IMR-90 (cell line): ENCODE data around the gene TBC1D3B. TPM values are rescaled to one million over a fixed set of nuclear protein-coding genes. Genes with fewer than 3 reads are reported as not detected.

Experiments
- ATAC-seq: fragments of 200-7000 bp; cut with Tn5 transposase; 2 replicates; pipeline ENCODE4 v1.9.1; 2020; ENCODE audit warnings: low read depth, mild to moderate bottlenecking, moderate library complexity
- BruUV-seq: library from RNA; stranded (reverse); fragments of 400-500 nt; replicated peaks from 2 replicates; lab custom pipeline; 2021; lab: Mats Ljungman, UMichigan
- CTCF ChIA-PET: fragments of 300-600 bp; formaldehyde crosslinking; extraction: SDS; loops from one replicate; lab custom pipeline; 2021; ENCODE audit warnings: antibody characterized with exemption; lab: Yijun Ruan, JAX
- POLR2A ChIA-PET: fragments of 300-600 bp; sonication (Branson Sonifier 250); formaldehyde crosslinking; loops from one replicate; lab custom pipeline; 2022; ENCODE audit warnings: antibody characterized with exemption; ENCODE audit not compliant: unreplicated experiment; lab: Charles Lee
- DNase-seq: peaks from one replicate; pipeline ENCODE4 v3.0.0; 2013
- H2AFZ ChIP-seq: replicated peaks from 2 replicates; pipeline ENCODE3; 2013; ENCODE audit warnings: low read length, mild to moderate bottlenecking; ENCODE audit not compliant: poor library complexity
- H2AK5ac ChIP-seq: 2 replicates; pipeline ENCODE4 v1.6.1; 2013; ENCODE audit warnings: low read depth, low read length, inconsistent platforms
- H2AK9ac ChIP-seq: replicated peaks from 2 replicates; pipeline ENCODE3; 2013; ENCODE audit warnings: mild to moderate bottlenecking, low read depth, low read length, moderate library complexity; ENCODE audit not compliant: poor library complexity
- H2BK120ac ChIP-seq: 2 replicates; pipeline ENCODE4 v1.6.1; 2013; ENCODE audit warnings: low read depth, low read length, inconsistent platforms
- H2BK15ac ChIP-seq: 3 replicates; pipeline ENCODE4 v1.6.1; 2013; ENCODE audit warnings: low read depth, low read length, inconsistent platforms
- H2BK20ac ChIP-seq: 2 replicates; pipeline ENCODE4 v1.6.1; 2013; ENCODE audit warnings: low read depth, mild to moderate bottlenecking, inconsistent platforms, low read length, moderate library complexity
- H2BK5ac ChIP-seq: 2 replicates; pipeline ENCODE4 v1.6.1; 2013; ENCODE audit warnings: mild to moderate bottlenecking, low read depth, low read length, inconsistent platforms; ENCODE audit not compliant: poor library complexity, severe bottlenecking
- H3K14ac ChIP-seq: replicated peaks from 2 replicates; pipeline ENCODE4 v1.6.1; 2013; ENCODE audit warnings: low read depth, low read length, inconsistent platforms
- H3K18ac ChIP-seq: 2 replicates; pipeline ENCODE4 v1.6.1; 2013; ENCODE audit warnings: low read depth, low read length, control low read depth
- H3K23ac ChIP-seq: 2 replicates; pipeline ENCODE4 v1.6.1; 2013; ENCODE audit warnings: low read depth, low read length, inconsistent platforms
- H3K27ac ChIP-seq: 2 replicates; pipeline ENCODE4 v1.5.1; 2013; ENCODE audit warnings: mild to moderate bottlenecking, control low read depth, low read length; ENCODE audit not compliant: insufficient read depth
- H3K27me3 ChIP-seq: 2 replicates; pipeline ENCODE4 v1.6.1; 2013; ENCODE audit warnings: low read length; ENCODE audit not compliant: control insufficient read depth, insufficient read depth
- H3K36me3 ChIP-seq: 2 replicates; pipeline ENCODE4 v1.6.1; 2013; ENCODE audit warnings: low read length, mixed read lengths; ENCODE audit not compliant: control insufficient read depth, insufficient read depth
- H3K4ac ChIP-seq: 2 replicates; pipeline ENCODE4 v1.6.1; 2013; ENCODE audit warnings: low read depth, low read length, inconsistent platforms
- H3K4me1 ChIP-seq: 2 replicates; pipeline ENCODE4 v1.6.1; 2013; ENCODE audit warnings: low read length, mixed read lengths; ENCODE audit not compliant: control insufficient read depth, insufficient read depth
- H3K4me2 ChIP-seq: 2 replicates; pipeline ENCODE4 v1.6.1; 2013; ENCODE audit warnings: low read depth, mild to moderate bottlenecking, control low read depth, low read length, moderate library complexity
- H3K4me3 ChIP-seq: 2 replicates; pipeline ENCODE4 v1.5.1; 2013; ENCODE audit warnings: low read depth, mild to moderate bottlenecking, control low read depth, low read length, moderate library complexity; ENCODE audit not compliant: insufficient read depth
- H3K56ac ChIP-seq: 2 replicates; pipeline ENCODE4 v1.6.1; 2013; ENCODE audit warnings: low read length, inconsistent platforms; ENCODE audit not compliant: insufficient read depth; ENCODE audit errors: extremely low read depth
- H3K79me1 ChIP-seq, 2 experiments: 2 replicates each; pipeline ENCODE4 v1.6.1; 2013; ENCODE audit warnings: low read length in 2 of 2, inconsistent platforms in 1 of 2, low read depth in 1 of 2
- H3K9ac ChIP-seq: 2 replicates; pipeline ENCODE4 v1.6.1; 2013; ENCODE audit warnings: low read depth, low read length, control low read depth
- H3K9me1 ChIP-seq: 2 replicates; pipeline ENCODE4 v1.6.1; 2013; ENCODE audit warnings: low read length, inconsistent platforms; ENCODE audit not compliant: insufficient read depth
- H3K9me3 ChIP-seq: 2 replicates; pipeline ENCODE4 v1.6.1; 2013; ENCODE audit warnings: low read length; ENCODE audit not compliant: control insufficient read depth, insufficient read depth
- H4K20me1 ChIP-seq: 2 replicates; pipeline ENCODE4 v1.6.1; 2013; ENCODE audit warnings: low read length, inconsistent platforms; ENCODE audit not compliant: insufficient read depth
- H4K5ac ChIP-seq: 2 replicates; pipeline ENCODE4 v1.6.1; 2013; ENCODE audit warnings: mild to moderate bottlenecking, low read depth, low read length, control low read depth
- H4K8ac ChIP-seq, 2 experiments: 2 replicates each; pipeline ENCODE4 v1.6.1; 2013; ENCODE audit warnings: low read depth in 2 of 2, low read length in 2 of 2, control low read depth in 1 of 2, inconsistent platforms in 1 of 2
- H4K91ac ChIP-seq: 2 replicates; pipeline ENCODE4 v1.6.1; 2013; ENCODE audit warnings: low read depth, low read length, inconsistent platforms; ENCODE audit not compliant: insufficient read depth
- BHLHE40 ChIP-seq: fragments of 150-350 bp; IDR thresholded peaks from 2 replicates; pipeline ENCODE4 v1.6.1; 2016; ENCODE audit warnings: mild to moderate bottlenecking, low read depth, low read length
- CEBPB ChIP-seq: IDR thresholded peaks from 2 replicates; pipeline ENCODE4 v1.6.1; 2012; ENCODE audit warnings: low read depth, low read length, improper control_type of control experiment
- CHD1 ChIP-seq: IDR thresholded peaks from 2 replicates; pipeline ENCODE4 v1.6.1; 2012; ENCODE audit warnings: low read depth, low read length, improper control_type of control experiment
- MAFK ChIP-seq: IDR thresholded peaks from 2 replicates; pipeline ENCODE4 v1.6.1; 2012; ENCODE audit warnings: low read depth, low read length, improper control_type of control experiment
- RAD21 ChIP-seq: IDR thresholded peaks from 2 replicates; pipeline ENCODE4 v1.6.1; 2012; ENCODE audit warnings: low read length, improper control_type of control experiment
- SMC3 ChIP-seq: fragments of 150-350 bp; IDR thresholded peaks from 2 replicates; pipeline ENCODE4 v1.6.1; 2016; ENCODE audit warnings: low read depth, mild to moderate bottlenecking, antibody characterized with exemption, low read length, moderate library complexity
- WGBS, 2 experiments: methylation state at CpG; one replicate each; pipeline versions ENCODE4 v1.1.5 to v1.1.7; 2013; ENCODE audit warnings: missing lambda C conversion rate in 2 of 2; ENCODE audit not compliant: insufficient read length in 1 of 2; ENCODE audit errors: extremely low coverage in 2 of 2; 5-methylcytosine and 5-hydroxymethylcytosine counted together
- dilution Hi-C: fragments of 300-500 bp; cut with HindIII; formaldehyde crosslinking; loops from one replicate; pipeline ENCODE4 v1.14.3; 2018; ENCODE audit warnings: low sequenced_read_pairs; ENCODE audit not compliant: unreplicated experiment
- in situ Hi-C: fragments of 300-500 bp; cut with MboI; formaldehyde crosslinking; loops from 3 replicates; pipeline ENCODE4 v1.14.3; 2019; ENCODE audit warnings: low sequenced_read_pairs, inconsistent platforms, mixed read lengths
- intact Hi-C: fragments of 100-400 bp; cut with micrococcal nuclease; formaldehyde crosslinking; loops from 2 replicates; pipeline ENCODE4 v1.10.0; 2022
- polyA plus RNA-seq, 3 experiments: library from polyadenylated mRNA; depleted of rRNA; stranded (reverse); fragments of >200 nt; gene quantifications; 2 replicates each; pipeline ENCODE4 v1.2.3, GENCODE V29; 2012; ENCODE audit warnings: low replicate concordance in 1 of 3
- total RNA-seq: library from RNA; depleted of rRNA; stranded (reverse); fragments of >200 nt; gene quantifications from 2 replicates; pipeline ENCODE4 v1.2.3, GENCODE V29; 2012

The TBC1D3B gene
- total and polyA plus RNA-seq, 2 of the 4 experiments (the other 2 are of a cell fraction), result 0.94 TPM; not detected in 1

DNA sequence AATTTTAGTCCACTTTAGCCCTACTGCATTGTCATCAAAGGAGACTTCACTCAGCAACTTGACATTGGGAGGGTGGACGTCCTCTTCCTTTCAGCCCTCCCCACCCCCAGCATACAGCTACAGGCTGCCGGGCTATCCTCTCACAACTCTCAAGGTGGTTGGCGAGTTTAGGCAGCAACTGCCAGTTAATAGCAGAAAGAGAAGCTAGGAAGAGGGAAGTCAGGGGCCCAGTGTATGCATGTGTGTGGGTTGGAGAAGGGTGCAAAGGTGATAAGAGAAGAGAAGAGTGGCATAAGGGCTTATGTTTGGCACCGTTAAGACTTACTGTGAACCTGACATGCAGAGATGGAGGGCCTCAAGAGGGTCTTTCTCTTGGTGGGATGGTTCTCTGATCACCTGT lies 41.0 kb downstream of the TBC1D3B start:
- H3K36me3 ChIP-seq, result no peaks in the 10 kb centered on the region
- WGBS, 2 experiments, result 20% methylated on average over 1 of the region's 4 CpGs; no CpG with 5 or more reads in 1 of the 2 experiments
- no peak overlapping the region for H3K23ac ChIP-seq
- H2AFZ ChIP-seq, result no peak overlapping the region
- intact Hi-C loops, result no loop called here
- H2BK120ac ChIP-seq, result no peak overlapping the region
- H4K8ac ChIP-seq, result no peak overlapping the region
- H3K27me3 ChIP-seq, result no peaks in the 10 kb centered on the region
- POLR2A ChIA-PET, result no interaction called here
- TF ChIP-seq CEBPB, result no peak
- TF ChIP-seq MAFK, result no peak
- no peak for TF ChIP-seq SMC3
- no peak for TF ChIP-seq CHD1
- TF ChIP-seq BHLHE40, result no peak
- TF ChIP-seq RAD21, result no peak
- no peak overlapping the region for H3K14ac ChIP-seq
- H2BK5ac ChIP-seq, result no peak overlapping the region
- CTCF ChIA-PET, result interaction anchor here (1.4 kb wide), 1 partner anchor 10 kb away, joined by 5 read pairs; no protein-coding TSS in a partner anchor
- no peaks in the 10 kb centered on the region for H3K9me1 ChIP-seq
- no peak overlapping the region for H4K5ac ChIP-seq
- H2AK9ac ChIP-seq, result no peak overlapping the region
- no peak overlapping the region for H3K4me3 ChIP-seq
- no peak overlapping the region for H3K27ac ChIP-seq
- no peaks in the 10 kb centered on the region for H3K79me1 ChIP-seq
- no peaks in the 10 kb centered on the region for H3K4me1 ChIP-seq
- no peaks in the 10 kb centered on the region for H4K20me1 ChIP-seq
- in situ Hi-C loops, result loop anchor here (5.0 kb wide), 1 partner anchor 62 kb away; the partner anchor contains the start of genes CCL3L1 and CCL3L3
- no peak overlapping the region for H2AK5ac ChIP-seq
- BruUV-seq, result no TSS peak
- no peak overlapping the region for H3K18ac ChIP-seq
- no peak overlapping the region for H2BK20ac ChIP-seq
- H3K56ac ChIP-seq, result no peak overlapping the region
- H3K4ac ChIP-seq, result no peak overlapping the region
- DNase-seq (no peak), ATAC-seq (no peak)
- no peak overlapping the region for H4K91ac ChIP-seq
- H3K4me2 ChIP-seq, result no peak overlapping the region
- H3K9me3 ChIP-seq, result no peaks in the 10 kb centered on the region
- dilution Hi-C loops, result no loop called here
- H3K9ac ChIP-seq, result no peak overlapping the region
- H2BK15ac ChIP-seq, result no peak overlapping the region
